BLaER1 (cell line): ENCODE measurements around the gene XPR1.
"Not testable (repeated sequence)": the region's sequence is repeated elsewhere in the genome, so short reads cannot be mapped to it uniquely, and the experiment has no call there.

Experiments used
- H3K27ac ChIP-seq: shearing (Covaris generic); formaldehyde crosslinking; 2 replicates; pipeline ENCODE4 v1.8.1; 2022
- H3K27me3 ChIP-seq: shearing (Covaris generic); formaldehyde crosslinking; 2 replicates; pipeline ENCODE4 v1.8.1; 2022
- H3K36me3 ChIP-seq: shearing (Covaris generic); formaldehyde crosslinking; 2 replicates; pipeline ENCODE4 v1.8.1; 2022
- H3K4me1 ChIP-seq: shearing (Covaris generic); formaldehyde crosslinking; 2 replicates; pipeline ENCODE4 v1.8.1; 2022
- H3K4me2 ChIP-seq: shearing (Covaris generic); formaldehyde crosslinking; 2 replicates; pipeline ENCODE4 v1.8.1; 2022
- H3K4me3 ChIP-seq: shearing (Covaris generic); formaldehyde crosslinking; 2 replicates; pipeline ENCODE4 v1.8.1; 2022
- H3K9ac ChIP-seq: shearing (Covaris generic); formaldehyde crosslinking; 2 replicates; pipeline ENCODE4 v1.8.1; 2022
- H3K9me3 ChIP-seq: shearing (Covaris generic); formaldehyde crosslinking; 2 replicates; pipeline ENCODE4 v1.8.1; 2022
- H4K20me1 ChIP-seq: shearing (Covaris generic); formaldehyde crosslinking; 2 replicates; pipeline ENCODE4 v1.8.1; 2022
- Cebpa-rat ChIP-seq: shearing (Covaris generic); IDR thresholded peaks from 2 replicates; pipeline ENCODE4 v1.8.1; 2022

Gene XPR1

GRCh38 chr1:180841415-180841814 is 209.6 kb downstream of the XPR1 start:
- no peaks in the 10 kb centered on the region for H3K9me3 ChIP-seq
- no peak overlapping the region for H3K9ac ChIP-seq
- no peak for TF ChIP-seq Cebpa-rat
- H3K4me2 ChIP-seq, result no peak overlapping the region
- H3K4me3 ChIP-seq, result no peak overlapping the region
- 0 out of 2 replicates have a peak, but pooled peaks cover under 1% of the 10 kb centered on the region for H3K36me3 ChIP-seq
- no peaks in the 10 kb centered on the region for H3K4me1 ChIP-seq
- no peak overlapping the region for H3K27ac ChIP-seq
- H4K20me1 ChIP-seq, result no peaks in the 10 kb centered on the region
- no peaks in the 10 kb centered on the region for H3K27me3 ChIP-seq

GRCh38 chr1:180842052-180842451 is 210.2 kb downstream of the XPR1 start:
- H3K27me3 ChIP-seq, result no peaks in the 10 kb centered on the region
- H3K4me2 ChIP-seq, result no peak overlapping the region
- H3K9ac ChIP-seq, result no peak overlapping the region
- no peak overlapping the region for H3K27ac ChIP-seq
- TF ChIP-seq Cebpa-rat, result no peak
- H3K4me3 ChIP-seq, result no peak overlapping the region
- H3K36me3 ChIP-seq, result no peaks in the 10 kb centered on the region
- H3K4me1 ChIP-seq, result no peaks in the 10 kb centered on the region
- no peaks in the 10 kb centered on the region for H4K20me1 ChIP-seq
- H3K9me3 ChIP-seq, result no peaks in the 10 kb centered on the region

- no peak overlapping the region for H3K4me3 ChIP-seq
- H3K27me3 ChIP-seq, result no peaks in the 10 kb centered on the region
- no peaks in the 10 kb centered on the region for H4K20me1 ChIP-seq
- no peak for TF ChIP-seq Cebpa-rat
- H3K4me1 ChIP-seq, result no peaks in the 10 kb centered on the region
- H3K9me3 ChIP-seq, result no peaks in the 10 kb centered on the region
- no peak overlapping the region for H3K27ac ChIP-seq
- H3K36me3 ChIP-seq, result no peaks in the 10 kb centered on the region
- H3K9ac ChIP-seq, result no peak overlapping the region
- H3K4me2 ChIP-seq, result no peak overlapping the region
Observed at GRCh38 chr1:180842491-180843275, 210.9 kb downstream of the XPR1 start.

- H3K4me3 ChIP-seq, result no peak overlapping the region
- no peak for TF ChIP-seq Cebpa-rat
- no peaks in the 10 kb centered on the region for H3K4me1 ChIP-seq
- no peak overlapping the region for H3K9ac ChIP-seq
- no peak overlapping the region for H3K27ac ChIP-seq
- H3K4me2 ChIP-seq, result no peak overlapping the region
- H3K36me3 ChIP-seq, result no peaks in the 10 kb centered on the region
- H3K9me3 ChIP-seq, result no peaks in the 10 kb centered on the region
- H4K20me1 ChIP-seq, result no peaks in the 10 kb centered on the region
- no peaks in the 10 kb centered on the region for H3K27me3 ChIP-seq
Observed at GRCh38 chr1:180845352-180845751, 213.5 kb downstream of the XPR1 start.

- H3K27ac ChIP-seq, result no peak overlapping the region
- H3K4me3 ChIP-seq, result no peak overlapping the region
- TF ChIP-seq Cebpa-rat, result no peak
- peaks cover 6% of the 10 kb centered on the region; the same call in 1 of the 2 replicates for H3K36me3 ChIP-seq
- H3K9ac ChIP-seq, result no peak overlapping the region
- H3K27me3 ChIP-seq, result no peaks in the 10 kb centered on the region
- H3K4me1 ChIP-seq, result peaks cover 15% of the 10 kb centered on the region
- no peaks in the 10 kb centered on the region for H4K20me1 ChIP-seq
- H3K4me2 ChIP-seq, result no peak overlapping the region
- H3K9me3 ChIP-seq, result peaks cover 14% of the 10 kb centered on the region
Observed at GRCh38 chr1:180848191-180848590, 216.4 kb downstream of the XPR1 start.

- Histone ChIP-seq H3K4me2 (no peak overlapping the region), H3K27ac (no peak overlapping the region)
- TF ChIP-seq Cebpa-rat, result no peak
Observed at GRCh38 chr1:180849031-180849775, 217.4 kb downstream of the XPR1 start.

DNA sequence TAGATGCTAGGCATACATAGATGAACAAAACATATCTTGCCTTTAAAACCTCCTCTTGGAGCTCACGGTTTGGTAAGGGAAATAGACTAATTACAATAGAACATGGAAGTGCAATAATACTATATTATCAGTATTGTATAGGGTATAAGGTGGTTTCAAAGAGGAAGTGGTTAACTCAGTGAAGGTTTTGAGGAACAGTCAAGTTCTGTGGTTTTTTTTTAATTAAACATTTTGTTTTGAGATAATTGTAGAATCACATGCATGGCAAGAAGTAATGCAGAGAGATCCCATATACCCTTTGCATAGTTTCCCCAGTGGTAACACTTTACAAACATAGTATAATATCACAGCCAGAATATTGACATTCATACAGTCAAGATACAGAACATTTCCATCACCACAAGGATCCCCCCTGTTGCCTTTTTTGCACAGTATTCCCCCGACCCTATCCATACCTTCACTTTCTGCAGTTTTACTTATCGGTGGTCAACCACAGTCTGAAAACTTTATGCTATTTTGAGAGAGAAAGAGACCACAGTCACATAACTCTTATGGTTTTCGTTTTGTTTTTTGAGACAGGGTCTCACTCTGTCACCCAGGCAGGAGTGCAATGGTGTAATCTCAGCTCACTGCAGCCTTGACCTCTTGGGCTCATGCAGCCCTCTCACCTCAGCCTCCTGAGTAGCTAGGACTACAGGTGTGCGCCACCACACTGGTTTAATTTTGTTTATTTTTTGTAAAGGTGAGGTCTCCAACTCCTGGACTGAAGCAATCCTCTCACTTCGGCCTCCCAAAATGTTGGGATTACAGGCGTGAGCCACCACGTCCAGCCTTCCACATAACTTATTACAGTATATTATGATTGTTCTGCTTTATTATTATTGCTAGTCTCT is 220.4 kb downstream of the XPR1 start:
- Histone ChIP-seq H3K9ac (no peak overlapping the region), H3K4me2 (peak overlapping the region; percentile 55), H3K4me1 (peaks cover 28% of the 10 kb centered on the region), H3K36me3 (peaks cover 6% of the 10 kb centered on the region; the same call in 1 of the 2 replicates), H3K9me3 (peaks cover 14% of the 10 kb centered on the region), H3K27ac (no peak overlapping the region), H3K27me3 (no peaks in the 10 kb centered on the region), H4K20me1 (no peaks in the 10 kb centered on the region), H3K4me3 (no peak overlapping the region)
- TF ChIP-seq Cebpa-rat, result no peak

More at GRCh38 chr1:180849031-180849775, 217.4 kb downstream of the XPR1 start:
- Histone ChIP-seq H3K4me1 (peaks cover 22% of the 10 kb centered on the region), H3K27me3 (no peaks in the 10 kb centered on the region), H3K36me3 (peaks cover 6% of the 10 kb centered on the region; the same call in 1 of the 2 replicates), H4K20me1 (no peaks in the 10 kb centered on the region), H3K4me3 (no peak overlapping the region), H3K9me3 (peaks cover 14% of the 10 kb centered on the region), H3K9ac (no peak overlapping the region)

GRCh38 chr1:180854001-180854400 is 222.2 kb downstream of the XPR1 start:
- Histone ChIP-seq H3K36me3 (peaks cover 6% of the 10 kb centered on the region; the same call in 1 of the 2 replicates), H3K9ac (no peak overlapping the region), H3K9me3 (peaks cover 14% of the 10 kb centered on the region), H4K20me1 (no peaks in the 10 kb centered on the region), H3K4me2 (peak overlapping the region; percentile 20), H3K27ac (no peak overlapping the region), H3K4me1 (peaks cover 32% of the 10 kb centered on the region), H3K4me3 (no peak overlapping the region), H3K27me3 (no peaks in the 10 kb centered on the region)
- TF ChIP-seq Cebpa-rat, result no peak

DNA sequence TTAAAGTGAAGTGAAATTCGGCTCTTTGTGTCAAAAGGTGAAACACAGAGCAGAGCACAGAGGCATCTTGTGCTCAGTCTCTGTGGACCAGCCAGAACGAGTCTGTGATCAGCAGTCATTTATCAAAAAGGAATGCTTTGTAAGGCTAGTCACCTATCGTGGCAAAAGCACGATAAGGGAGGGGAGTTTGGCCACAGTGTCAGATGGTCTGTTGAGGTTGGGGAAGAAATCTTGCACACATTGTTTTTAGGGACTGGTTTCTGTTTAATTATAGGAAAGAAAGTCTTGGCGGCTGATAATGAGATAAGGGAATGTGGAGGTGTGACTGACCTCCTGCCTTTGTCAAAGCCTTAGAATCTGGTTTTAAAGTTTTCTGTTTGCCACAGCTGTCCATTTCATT is 222.6 kb downstream of the XPR1 start:
- Histone ChIP-seq H4K20me1 (no peaks in the 10 kb centered on the region), H3K9me3 (peaks cover 14% of the 10 kb centered on the region), H3K4me1 (peaks cover 32% of the 10 kb centered on the region), H3K9ac (no peak overlapping the region), H3K4me3 (no peak overlapping the region), H3K4me2 (peak overlapping the region; percentile 20), H3K27ac (no peak overlapping the region), H3K27me3 (no peaks in the 10 kb centered on the region), H3K36me3 (peaks cover 6% of the 10 kb centered on the region; the same call in 1 of the 2 replicates)
- no peak for TF ChIP-seq Cebpa-rat

GRCh38 chr1:180857947-180858725 is 226.3 kb downstream of the XPR1 start:
- H3K36me3 ChIP-seq, H3K27me3 ChIP-seq, H3K9ac ChIP-seq, H4K20me1 ChIP-seq, H3K4me3 ChIP-seq, H3K27ac ChIP-seq, H3K9me3 ChIP-seq, H3K4me2 ChIP-seq: not testable (repeated sequence)
- peaks cover 17% of the 10 kb centered on the region for H3K4me1 ChIP-seq
